ENCODE data around the gene CFAP61.

CFAP61 gene

DNA sequence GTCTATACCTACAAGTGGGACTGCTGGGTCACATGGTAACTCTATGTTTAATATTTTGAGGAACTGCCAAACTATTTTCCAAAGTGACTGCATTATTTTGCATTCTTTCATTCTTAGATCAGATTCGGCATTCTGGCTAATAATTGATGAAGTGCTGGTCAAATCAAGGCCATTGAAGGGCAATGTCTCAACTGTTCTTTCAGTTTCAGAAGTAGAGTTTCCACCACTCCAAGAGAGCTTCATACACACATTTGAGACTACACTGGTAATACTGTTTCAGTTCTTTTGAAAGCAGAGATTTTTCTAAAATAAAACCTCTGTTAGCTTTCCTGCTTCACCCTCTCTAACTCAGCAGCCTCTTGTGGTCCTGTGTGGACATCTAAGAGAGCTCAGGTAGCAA lies 154.5 kb downstream of the CFAP61 start:
- H3K4me1 ChIP-seq (ENCODE audit: control insufficient read depth, insufficient read depth, low read length), result peaks cover 7% of the 10 kb centered on the region
- TF ChIP-seq HOXC10 (CRISPR knock-in tag; IDR thresholded peaks at IDR 0.05), result no peak
- TF ChIP-seq YY1 (tag by site-specific recombination; IDR thresholded peaks at IDR 0.05), result no peak
- no peak for TF ChIP-seq ZNF48 (tag by site-specific recombination; IDR thresholded peaks at IDR 0.05)
- TF ChIP-seq, protein P1, sequence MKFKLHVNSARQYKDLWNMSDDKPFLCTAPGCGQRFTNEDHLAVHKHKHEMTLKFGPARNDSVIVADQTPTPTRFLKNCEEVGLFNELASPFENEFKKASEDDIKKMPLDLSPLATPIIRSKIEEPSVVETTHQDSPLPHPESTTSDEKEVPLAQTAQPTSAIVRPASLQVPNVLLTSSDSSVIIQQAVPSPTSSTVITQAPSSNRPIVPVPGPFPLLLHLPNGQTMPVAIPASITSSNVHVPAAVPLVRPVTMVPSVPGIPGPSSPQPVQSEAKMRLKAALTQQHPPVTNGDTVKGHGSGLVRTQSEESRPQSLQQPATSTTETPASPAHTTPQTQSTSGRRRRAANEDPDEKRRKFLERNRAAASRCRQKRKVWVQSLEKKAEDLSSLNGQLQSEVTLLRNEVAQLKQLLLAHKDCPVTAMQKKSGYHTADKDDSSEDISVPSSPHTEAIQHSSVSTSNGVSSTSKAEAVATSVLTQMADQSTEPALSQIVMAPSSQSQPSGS (tag by site-specific recombination; IDR thresholded peaks at IDR 0.05; ENCODE audit: low read depth), result no peak
- no peak overlapping the region for H3K27ac ChIP-seq (ENCODE audit: extremely low read depth, low read depth, low read length)
- POLR2A ChIA-PET, result no interaction called here
- H3K4me3 ChIP-seq (ENCODE audit: low read depth, low read length), result no peak overlapping the region
- H3K9me3 ChIP-seq (ENCODE audit: control insufficient read depth, insufficient read depth, low read depth, low read length), result no peaks in the 10 kb centered on the region
- no peaks in the 10 kb centered on the region for H3K36me3 ChIP-seq (ENCODE audit: control insufficient read depth in 2 of 2, insufficient read depth in 1 of 2, low read length in 2 of 2)
- CTCF ChIA-PET, result interaction anchor here (0.6 to 1.0 kb wide), 3 partner anchors 30 to 404 kb away, joined by 3 to 4 read pairs (median 4); no protein-coding TSS in a partner anchor

DNA sequence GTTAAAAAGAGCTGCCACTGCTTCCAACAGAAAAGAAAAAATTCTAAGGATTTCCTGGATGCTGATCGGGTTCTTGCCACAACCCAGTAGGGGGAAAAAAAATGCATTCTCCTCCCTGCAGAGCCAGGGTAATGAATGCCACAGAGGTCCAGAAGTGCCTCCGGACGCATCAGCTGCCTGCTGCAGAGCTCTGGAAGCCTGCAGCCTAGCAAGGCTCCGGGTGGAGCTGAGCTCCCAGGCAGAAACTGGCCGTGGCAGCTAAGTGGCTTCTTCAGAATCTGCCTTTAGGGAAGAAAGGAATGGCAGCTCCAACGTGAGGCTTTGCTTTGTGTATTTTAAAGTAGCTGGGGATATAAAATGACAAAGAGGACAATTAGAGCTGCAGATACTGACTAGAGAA lies 155.0 kb downstream of the CFAP61 start:
- H3K4me1 ChIP-seq (ENCODE audit: control insufficient read depth, insufficient read depth, low read length), result peaks cover 12% of the 10 kb centered on the region
- CTCF ChIA-PET, result interaction anchor here (0.6 kb wide), 1 partner anchor 405 kb away, joined by 4 read pairs; no protein-coding TSS in a partner anchor
- no peaks in the 10 kb centered on the region for H3K9me3 ChIP-seq (ENCODE audit: control insufficient read depth, insufficient read depth, low read depth, low read length)
- TF ChIP-seq, protein P2, sequence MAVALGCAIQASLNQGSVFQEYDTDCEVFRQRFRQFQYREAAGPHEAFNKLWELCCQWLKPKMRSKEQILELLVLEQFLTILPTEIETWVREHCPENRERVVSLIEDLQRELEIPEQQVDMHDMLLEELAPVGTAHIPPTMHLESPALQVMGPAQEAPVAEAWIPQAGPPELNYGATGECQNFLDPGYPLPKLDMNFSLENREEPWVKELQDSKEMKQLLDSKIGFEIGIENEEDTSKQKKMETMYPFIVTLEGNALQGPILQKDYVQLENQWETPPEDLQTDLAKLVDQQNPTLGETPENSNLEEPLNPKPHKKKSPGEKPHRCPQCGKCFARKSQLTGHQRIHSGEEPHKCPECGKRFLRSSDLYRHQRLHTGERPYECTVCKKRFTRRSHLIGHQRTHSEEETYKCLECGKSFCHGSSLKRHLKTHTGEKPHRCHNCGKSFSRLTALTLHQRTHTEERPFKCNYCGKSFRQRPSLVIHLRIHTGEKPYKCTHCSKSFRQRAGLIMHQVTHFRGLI (tag by site-specific recombination; IDR thresholded peaks at IDR 0.05), result no peak
- TF ChIP-seq, protein P3, sequence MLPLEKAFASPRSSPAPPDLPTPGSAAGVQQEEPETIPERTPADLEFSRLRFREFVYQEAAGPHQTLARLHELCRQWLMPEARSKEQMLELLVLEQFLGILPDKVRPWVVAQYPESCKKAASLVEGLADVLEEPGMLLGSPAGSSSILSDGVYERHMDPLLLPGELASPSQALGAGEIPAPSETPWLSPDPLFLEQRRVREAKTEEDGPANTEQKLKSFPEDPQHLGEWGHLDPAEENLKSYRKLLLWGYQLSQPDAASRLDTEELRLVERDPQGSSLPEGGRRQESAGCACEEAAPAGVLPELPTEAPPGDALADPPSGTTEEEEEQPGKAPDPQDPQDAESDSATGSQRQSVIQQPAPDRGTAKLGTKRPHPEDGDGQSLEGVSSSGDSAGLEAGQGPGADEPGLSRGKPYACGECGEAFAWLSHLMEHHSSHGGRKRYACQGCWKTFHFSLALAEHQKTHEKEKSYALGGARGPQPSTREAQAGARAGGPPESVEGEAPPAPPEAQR (tag by site-specific recombination; IDR thresholded peaks at IDR 0.05), result no peak
- TF ChIP-seq, protein P4, sequence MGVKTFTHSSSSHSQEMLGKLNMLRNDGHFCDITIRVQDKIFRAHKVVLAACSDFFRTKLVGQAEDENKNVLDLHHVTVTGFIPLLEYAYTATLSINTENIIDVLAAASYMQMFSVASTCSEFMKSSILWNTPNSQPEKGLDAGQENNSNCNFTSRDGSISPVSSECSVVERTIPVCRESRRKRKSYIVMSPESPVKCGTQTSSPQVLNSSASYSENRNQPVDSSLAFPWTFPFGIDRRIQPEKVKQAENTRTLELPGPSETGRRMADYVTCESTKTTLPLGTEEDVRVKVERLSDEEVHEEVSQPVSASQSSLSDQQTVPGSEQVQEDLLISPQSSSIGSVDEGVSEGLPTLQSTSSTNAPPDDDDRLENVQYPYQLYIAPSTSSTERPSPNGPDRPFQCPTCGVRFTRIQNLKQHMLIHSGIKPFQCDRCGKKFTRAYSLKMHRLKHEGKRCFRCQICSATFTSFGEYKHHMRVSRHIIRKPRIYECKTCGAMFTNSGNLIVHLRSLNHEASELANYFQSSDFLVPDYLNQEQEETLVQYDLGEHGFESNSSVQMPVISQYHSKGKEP (tag by site-specific recombination; IDR thresholded peaks at IDR 0.05), result peak; percentile 65
- TF ChIP-seq, protein P5, sequence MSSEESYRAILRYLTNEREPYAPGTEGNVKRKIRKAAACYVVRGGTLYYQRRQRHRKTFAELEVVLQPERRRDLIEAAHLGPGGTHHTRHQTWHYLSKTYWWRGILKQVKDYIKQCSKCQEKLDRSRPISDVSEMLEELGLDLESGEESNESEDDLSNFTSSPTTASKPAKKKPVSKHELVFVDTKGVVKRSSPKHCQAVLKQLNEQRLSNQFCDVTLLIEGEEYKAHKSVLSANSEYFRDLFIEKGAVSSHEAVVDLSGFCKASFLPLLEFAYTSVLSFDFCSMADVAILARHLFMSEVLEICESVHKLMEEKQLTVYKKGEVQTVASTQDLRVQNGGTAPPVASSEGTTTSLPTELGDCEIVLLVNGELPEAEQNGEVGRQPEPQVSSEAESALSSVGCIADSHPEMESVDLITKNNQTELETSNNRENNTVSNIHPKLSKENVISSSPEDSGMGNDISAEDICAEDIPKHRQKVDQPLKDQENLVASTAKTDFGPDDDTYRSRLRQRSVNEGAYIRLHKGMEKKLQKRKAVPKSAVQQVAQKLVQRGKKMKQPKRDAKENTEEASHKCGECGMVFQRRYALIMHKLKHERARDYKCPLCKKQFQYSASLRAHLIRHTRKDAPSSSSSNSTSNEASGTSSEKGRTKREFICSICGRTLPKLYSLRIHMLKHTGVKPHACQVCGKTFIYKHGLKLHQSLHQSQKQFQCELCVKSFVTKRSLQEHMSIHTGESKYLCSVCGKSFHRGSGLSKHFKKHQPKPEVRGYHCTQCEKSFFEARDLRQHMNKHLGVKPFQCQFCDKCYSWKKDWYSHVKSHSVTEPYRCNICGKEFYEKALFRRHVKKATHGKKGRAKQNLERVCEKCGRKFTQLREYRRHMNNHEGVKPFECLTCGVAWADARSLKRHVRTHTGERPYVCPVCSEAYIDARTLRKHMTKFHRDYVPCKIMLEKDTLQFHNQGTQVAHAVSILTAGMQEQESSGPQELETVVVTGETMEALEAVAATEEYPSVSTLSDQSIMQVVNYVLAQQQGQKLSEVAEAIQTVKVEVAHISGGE (tag by site-specific recombination; conservative IDR thresholded peaks at IDR 0.05; ENCODE audit: low read depth), result peak; percentile 37; the same call in 1 of the 2 replicates
- TF ChIP-seq FEZF1 (tag by site-specific recombination; IDR thresholded peaks at IDR 0.05) (peak; percentile 95), ZNF146 (tag by site-specific recombination; IDR thresholded peaks at IDR 0.05) (no peak), ZNF433 (tag by site-specific recombination; IDR thresholded peaks at IDR 0.05; ENCODE audit: low read depth) (no peak), ZFP69B (tag by site-specific recombination; IDR thresholded peaks at IDR 0.05) (no peak), SCRT2 (tag by site-specific recombination; IDR thresholded peaks at IDR 0.05) (no peak)
- TF ChIP-seq, protein P6, sequence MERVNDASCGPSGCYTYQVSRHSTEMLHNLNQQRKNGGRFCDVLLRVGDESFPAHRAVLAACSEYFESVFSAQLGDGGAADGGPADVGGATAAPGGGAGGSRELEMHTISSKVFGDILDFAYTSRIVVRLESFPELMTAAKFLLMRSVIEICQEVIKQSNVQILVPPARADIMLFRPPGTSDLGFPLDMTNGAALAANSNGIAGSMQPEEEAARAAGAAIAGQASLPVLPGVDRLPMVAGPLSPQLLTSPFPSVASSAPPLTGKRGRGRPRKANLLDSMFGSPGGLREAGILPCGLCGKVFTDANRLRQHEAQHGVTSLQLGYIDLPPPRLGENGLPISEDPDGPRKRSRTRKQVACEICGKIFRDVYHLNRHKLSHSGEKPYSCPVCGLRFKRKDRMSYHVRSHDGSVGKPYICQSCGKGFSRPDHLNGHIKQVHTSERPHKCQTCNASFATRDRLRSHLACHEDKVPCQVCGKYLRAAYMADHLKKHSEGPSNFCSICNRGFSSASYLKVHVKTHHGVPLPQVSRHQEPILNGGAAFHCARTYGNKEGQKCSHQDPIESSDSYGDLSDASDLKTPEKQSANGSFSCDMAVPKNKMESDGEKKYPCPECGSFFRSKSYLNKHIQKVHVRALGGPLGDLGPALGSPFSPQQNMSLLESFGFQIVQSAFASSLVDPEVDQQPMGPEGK (tag by site-specific recombination; IDR thresholded peaks at IDR 0.05), result no peak
- no peak overlapping the region for H3K4me3 ChIP-seq (ENCODE audit: low read depth, low read length)
- no peak overlapping the region for H3K27ac ChIP-seq (ENCODE audit: extremely low read depth, low read depth, low read length)
- POLR2A ChIA-PET, result no interaction called here
- no peaks in the 10 kb centered on the region for H3K36me3 ChIP-seq (ENCODE audit: control insufficient read depth in 2 of 2, insufficient read depth in 1 of 2, low read length in 2 of 2)
